Hepatocyte (in vitro differentiated cells): ENCODE data around the gene SCAF4. TPM values are rescaled to one million over a fixed set of nuclear protein-coding genes. Genes with fewer than 3 reads are reported as not detected.
"Not testable (repeated sequence)": the region's sequence is repeated elsewhere in the genome, so short reads cannot be mapped to it uniquely, and the experiment has no call there.

ENCODE experiments used
- DNase-seq: peaks from one replicate; pipeline ENCODE4 v3.0.0-alpha.2; 2016; ENCODE audit warnings: low spot score
- H2AFZ ChIP-seq: fragments of 200-600 bp; sonication (generic); 2 replicates; pipeline ENCODE4 v1.6.0; 2016; ENCODE audit warnings: antibody characterized with exemption, mild to moderate bottlenecking
- H3K27ac ChIP-seq: fragments of 200-600 bp; sonication (generic); 2 replicates; pipeline ENCODE4 v1.5.1; 2016; ENCODE audit warnings: mild to moderate bottlenecking
- H3K27me3 ChIP-seq: fragments of 200-600 bp; sonication (generic); 2 replicates; pipeline ENCODE4 v1.6.1; 2016
- H3K36me3 ChIP-seq: fragments of 200-600 bp; sonication (generic); replicated peaks from 2 replicates; pipeline ENCODE4 v1.5.1; 2016; ENCODE audit warnings: low read depth; ENCODE audit not compliant: insufficient read depth
- H3K4me1 ChIP-seq: fragments of 200-600 bp; sonication (generic); 2 replicates; pipeline ENCODE4 v1.5.1; 2016; ENCODE audit warnings: mild to moderate bottlenecking, moderate library complexity; ENCODE audit not compliant: insufficient read depth
- H3K4me2 ChIP-seq: fragments of 200-600 bp; sonication (generic); 2 replicates; pipeline ENCODE4 v1.6.0; 2016
- H3K4me3 ChIP-seq: fragments of 200-600 bp; sonication (generic); 2 replicates; pipeline ENCODE4 v1.5.1; 2016; ENCODE audit warnings: mild to moderate bottlenecking
- H3K79me2 ChIP-seq: fragments of 200-600 bp; sonication (generic); 2 replicates; pipeline ENCODE4 v1.6.0; 2017; ENCODE audit warnings: mild to moderate bottlenecking
- H3K9me2 ChIP-seq: fragments of 200-600 bp; sonication (generic); replicated peaks from 2 replicates; pipeline ENCODE4 v1.6.0; 2017; ENCODE audit warnings: mild to moderate bottlenecking; ENCODE audit not compliant: insufficient read depth
- H3K9me3 ChIP-seq: fragments of 200-600 bp; sonication (generic); 2 replicates; pipeline ENCODE4 v1.5.1; 2016; ENCODE audit warnings: low read depth, mild to moderate bottlenecking
- H4K20me1 ChIP-seq: fragments of 200-600 bp; sonication (generic); 2 replicates; pipeline ENCODE4 v1.6.0; 2016; ENCODE audit warnings: mild to moderate bottlenecking; ENCODE audit not compliant: insufficient read depth, poor library complexity, severe bottlenecking
- CTCF ChIP-seq: fragments of 200-600 bp; sonication (generic); IDR thresholded peaks from 2 replicates; pipeline ENCODE4 v1.5.1; 2016; ENCODE audit warnings: antibody characterized with exemption, mild to moderate bottlenecking; ENCODE audit not compliant: poor library complexity
- EZH2 ChIP-seq: fragments of 200-600 bp; sonication (generic); IDR thresholded peaks from 2 replicates; pipeline ENCODE4 v1.6.1; 2016; ENCODE audit warnings: antibody characterized with exemption, mild to moderate bottlenecking, borderline replicate concordance
- EZH2phosphoT487 ChIP-seq: fragments of 200-600 bp; sonication (generic); IDR thresholded peaks from one replicate; pipeline ENCODE4 v1.6.1; 2018; ENCODE audit warnings: antibody characterized with exemption, mild to moderate bottlenecking, low read depth, moderate library complexity; ENCODE audit not compliant: unreplicated experiment, severe bottlenecking
- WGBS: methylation state at CpG from one replicate; pipeline ENCODE4 v1.1.6; 2016; ENCODE audit warnings: low lambda C conversion rate; ENCODE audit errors: missing lambda C conversion rate; 5-methylcytosine and 5-hydroxymethylcytosine counted together
- polyA plus RNA-seq: library from polyadenylated mRNA; unstranded; fragments of >200 nt; fragmentation: Nextera tagmentation; extraction: Ambion mirVana; gene quantifications from 2 replicates; pipeline ENCODE4 v1.2.1, GENCODE V29; 2016
- total RNA-seq: library from RNA; depleted of rRNA; stranded (reverse); fragments of >200 nt; gene quantifications from 2 replicates; pipeline ENCODE4 v1.2.3, GENCODE V29; 2014

The SCAF4 gene
- total and polyA plus RNA-seq, 2 experiments from 2014 or later, result 18.7 to 33.1 TPM

- Histone ChIP-seq H3K4me1 (peaks cover 4% of the 10 kb centered on the region), H3K9me3 (no peaks in the 10 kb centered on the region), H3K36me3 (no peaks in the 10 kb centered on the region), H3K4me2 (no peak overlapping the region), H3K4me3 (no peak overlapping the region), H3K79me2 (peaks cover 31% of the 10 kb centered on the region), H3K9me2 (no peaks in the 10 kb centered on the region), H4K20me1 (peaks cover 25% of the 10 kb centered on the region), H3K27me3 (no peaks in the 10 kb centered on the region), H3K27ac (no peak overlapping the region), H2AFZ (no peak overlapping the region)
- no peak for TF ChIP-seq CTCF
- no peak for TF ChIP-seq EZH2
- no peak for TF ChIP-seq EZH2phosphoT487
- no peak for DNase-seq
- 84% methylated on average over 9 of the region's 9 CpGs for WGBS
Observed at GRCh38 chr21:31658053-31658452, 73.9 kb downstream of the SCAF4 start.

GRCh38 chr21:31656199-31657095, 75.5 kb downstream of the SCAF4 start:
- Histone ChIP-seq H3K27ac (no peak overlapping the region), H3K4me2 (no peak overlapping the region), H3K4me1 (peaks cover 4% of the 10 kb centered on the region), H4K20me1 (peaks cover 12% of the 10 kb centered on the region), H3K79me2 (peaks cover 14% of the 10 kb centered on the region), H3K9me2 (no peaks in the 10 kb centered on the region), H3K27me3 (no peaks in the 10 kb centered on the region), H3K4me3 (no peak overlapping the region), H3K36me3 (no peaks in the 10 kb centered on the region), H2AFZ (no peak overlapping the region), H3K9me3 (no peaks in the 10 kb centered on the region)
- no peak for DNase-seq
- WGBS, result 94% methylated on average over 13 of the region's 13 CpGs
- TF ChIP-seq CTCF, result no peak
- TF ChIP-seq EZH2phosphoT487, result no peak
- no peak for TF ChIP-seq EZH2

- WGBS, result 97% methylated on average over 21 of the region's 21 CpGs
- not testable (repeated sequence) for H3K4me2 ChIP-seq
Observed at GRCh38 chr21:31654821-31655580, 76.9 kb downstream of the SCAF4 start.

GRCh38 chr21:31654340-31654739, 77.6 kb downstream of the SCAF4 start:
- H3K4me3 ChIP-seq, result no peak overlapping the region
- no peaks in the 10 kb centered on the region for H3K27me3 ChIP-seq
- H4K20me1 ChIP-seq, result no peaks in the 10 kb centered on the region
- 98% methylated on average over 18 of the region's 20 CpGs for WGBS
- H3K27ac ChIP-seq, result no peak overlapping the region
- no peaks in the 10 kb centered on the region for H3K4me1 ChIP-seq
- no peak overlapping the region for H2AFZ ChIP-seq
- H3K36me3 ChIP-seq, result no peaks in the 10 kb centered on the region
- H3K4me2 ChIP-seq, result no peak overlapping the region
- no peak for DNase-seq
- no peaks in the 10 kb centered on the region for H3K9me2 ChIP-seq
- no peaks in the 10 kb centered on the region for H3K9me3 ChIP-seq
- H3K79me2 ChIP-seq, result no peaks in the 10 kb centered on the region
- TF ChIP-seq CTCF, result no peak
- no peak for TF ChIP-seq EZH2phosphoT487
- no peak for TF ChIP-seq EZH2

More at GRCh38 chr21:31654821-31655580, 76.9 kb downstream of the SCAF4 start:
- not testable (repeated sequence) for H2AFZ ChIP-seq, H3K79me2 ChIP-seq, H3K9me3 ChIP-seq, H3K4me1 ChIP-seq, H3K27ac ChIP-seq, H4K20me1 ChIP-seq, H3K27me3 ChIP-seq, H3K36me3 ChIP-seq, H3K4me3 ChIP-seq, H3K9me2 ChIP-seq, DNase-seq

- not testable (repeated sequence) for H4K20me1 ChIP-seq, H3K9me3 ChIP-seq, H3K4me2 ChIP-seq, H3K27me3 ChIP-seq, H2AFZ ChIP-seq, H3K27ac ChIP-seq, H3K4me3 ChIP-seq, H3K9me2 ChIP-seq, H3K36me3 ChIP-seq, H3K79me2 ChIP-seq, DNase-seq, H3K4me1 ChIP-seq
- WGBS, result 86% methylated on average over 4 of the region's 4 CpGs
Observed at GRCh38 chr21:31651491-31651890, 80.4 kb downstream of the SCAF4 start.
